Measurements from ENCODE around the gene CFAP46.

- TF ChIP-seq CTCF (IDR thresholded peaks at IDR 0.05; ENCODE audit: low read depth, low read length, missing input control) (no peak), SP1 (IDR thresholded peaks at IDR 0.05) (no peak), TAF1 (conservative IDR thresholded peaks at IDR 0.05) (no peak), REST (IDR thresholded peaks at IDR 0.05) (no peak), GABPA (IDR thresholded peaks at IDR 0.05 in 1 of 2, conservative IDR thresholded peaks at IDR 0.05 in 1 of 2) (no peak), HNF4A (conservative IDR thresholded peaks at IDR 0.05) (no peak), RAD21 (IDR thresholded peaks at IDR 0.05) (no peak), YY1 (IDR thresholded peaks at IDR 0.05) (no peak), MAX (IDR thresholded peaks at IDR 0.05) (no peak), ATF3 (IDR thresholded peaks at IDR 0.05) (no peak), FOXA1 (IDR thresholded peaks at IDR 0.05) (no peak), ZBTB33 (IDR thresholded peaks at IDR 0.05) (no peak), JUND (IDR thresholded peaks at IDR 0.05) (no peak)
Measured at GRCh38 chr10:132980426-132981172, 38.2 kb upstream of the CFAP46 start.

All from liver (tissue), 3 donors.